Measurements from ENCODE around the gene PALM3. TPM values are rescaled to one million over a fixed set of nuclear protein-coding genes. Genes with fewer than 3 reads are reported as not detected.
"Not testable (repeated sequence)": the region's sequence is repeated elsewhere in the genome, so short reads cannot be mapped to it uniquely, and the experiment has no call there.

Gene PALM3
- total and polyA plus RNA-seq, 2 experiments from 2014 or later, result 2.1 to 3.4 TPM

- Histone ChIP-seq H3K27me3 (no peaks in the 10 kb centered on the region), H3K36me3 (replicated peaks; ENCODE audit: insufficient read depth, low read depth) (no peaks in the 10 kb centered on the region), H2AFZ (peak overlapping the region; percentile 36), H4K20me1 (ENCODE audit: insufficient read depth, poor library complexity, severe bottlenecking) (no peaks in the 10 kb centered on the region), H3K4me3 (no peak overlapping the region), H3K4me1 (ENCODE audit: insufficient read depth) (no peaks in the 10 kb centered on the region), H3K27ac (peak overlapping the region; percentile 46), H3K9me3 (ENCODE audit: low read depth) (no peaks in the 10 kb centered on the region), H3K79me2 (no peaks in the 10 kb centered on the region), H3K4me2 (no peak overlapping the region), H3K9me2 (replicated peaks; ENCODE audit: insufficient read depth) (no peaks in the 10 kb centered on the region)
- 68% methylated on average over 9 of the region's 9 CpGs for WGBS (ENCODE audit: low lambda C conversion rate, missing lambda C conversion rate)
- TF ChIP-seq EZH2phosphoT487 (IDR thresholded peaks at IDR 0.05; ENCODE audit: low read depth, severe bottlenecking, unreplicated experiment) (no peak), EZH2 (IDR thresholded peaks at IDR 0.05; ENCODE audit: borderline replicate concordance) (no peak), CTCF (IDR thresholded peaks at IDR 0.05; ENCODE audit: poor library complexity) (peak; percentile 40)
- DNase-seq (ENCODE audit: low spot score), result peak; percentile 72
These were observed 38.3 kb downstream of the PALM3 start for GRCh38 chr19:14023404-14024235.

DNA sequence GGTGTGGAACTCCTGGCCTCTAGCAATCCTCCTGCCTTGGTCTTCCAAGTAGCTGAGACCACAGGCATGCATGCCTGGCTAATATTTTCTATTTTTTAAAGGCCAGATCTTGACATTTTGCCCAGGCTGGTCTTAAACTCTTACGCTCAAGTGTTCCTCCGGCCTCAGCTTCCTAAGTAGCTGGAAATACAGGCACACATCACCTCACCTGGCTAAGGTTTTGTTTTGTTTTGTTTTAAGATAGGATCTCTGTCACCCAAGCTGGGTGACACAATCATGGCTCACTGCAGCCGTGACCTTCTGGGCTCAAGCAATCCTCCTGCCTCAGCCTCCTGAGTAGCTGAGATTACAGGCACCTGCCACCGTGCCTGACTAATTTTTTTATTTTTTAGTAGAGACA is 39.4 kb downstream of the PALM3 start:
- no peaks in the 10 kb centered on the region for H3K36me3 ChIP-seq (replicated peaks; ENCODE audit: insufficient read depth, low read depth)
- H3K27ac ChIP-seq, result no peak overlapping the region
- no peaks in the 10 kb centered on the region for H3K4me1 ChIP-seq (ENCODE audit: insufficient read depth)
- no peak overlapping the region for H3K4me2 ChIP-seq
- WGBS (ENCODE audit: low lambda C conversion rate, missing lambda C conversion rate), result 89% methylated on average over 4 of the region's 4 CpGs
- no peak for TF ChIP-seq EZH2phosphoT487 (IDR thresholded peaks at IDR 0.05; ENCODE audit: low read depth, severe bottlenecking, unreplicated experiment)
- no peak for TF ChIP-seq CTCF (IDR thresholded peaks at IDR 0.05; ENCODE audit: poor library complexity)
- no peak for TF ChIP-seq EZH2 (IDR thresholded peaks at IDR 0.05; ENCODE audit: borderline replicate concordance)
- H3K4me3 ChIP-seq, result no peak overlapping the region
- H4K20me1 ChIP-seq (ENCODE audit: insufficient read depth, poor library complexity, severe bottlenecking), result no peaks in the 10 kb centered on the region
- no peaks in the 10 kb centered on the region for H3K9me3 ChIP-seq (ENCODE audit: low read depth)
- DNase-seq (ENCODE audit: low spot score), result no peak
- H2AFZ ChIP-seq, result no peak overlapping the region
- no peaks in the 10 kb centered on the region for H3K27me3 ChIP-seq
- H3K79me2 ChIP-seq, result no peaks in the 10 kb centered on the region
- no peaks in the 10 kb centered on the region for H3K9me2 ChIP-seq (replicated peaks; ENCODE audit: insufficient read depth)

DNA sequence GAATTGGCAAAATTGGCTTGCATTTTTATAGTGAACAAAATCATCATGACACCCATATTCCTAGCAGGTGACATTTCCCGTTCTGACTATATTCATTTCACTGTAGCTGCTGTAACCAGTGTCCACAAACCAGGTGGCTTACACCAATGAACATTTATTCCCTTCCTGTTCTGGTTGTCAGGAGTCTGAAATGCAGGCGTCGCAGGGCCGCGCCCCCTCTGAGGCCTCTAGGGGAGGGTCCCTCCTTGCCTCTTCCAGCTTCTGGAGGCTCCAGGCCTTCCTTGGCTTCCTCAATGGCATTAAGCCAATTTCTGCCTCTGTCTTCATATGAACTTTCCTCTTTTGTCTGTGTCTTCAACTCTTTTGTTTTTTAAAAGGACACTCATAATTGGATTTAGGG is 40.4 kb downstream of the PALM3 start:
- H4K20me1 ChIP-seq (ENCODE audit: insufficient read depth, poor library complexity, severe bottlenecking), result no peaks in the 10 kb centered on the region
- no peak for TF ChIP-seq EZH2phosphoT487 (IDR thresholded peaks at IDR 0.05; ENCODE audit: low read depth, severe bottlenecking, unreplicated experiment)
- no peak for TF ChIP-seq CTCF (IDR thresholded peaks at IDR 0.05; ENCODE audit: poor library complexity)
- TF ChIP-seq EZH2 (IDR thresholded peaks at IDR 0.05; ENCODE audit: borderline replicate concordance), result no peak
- no peak overlapping the region for H3K4me3 ChIP-seq
- H3K79me2 ChIP-seq, result no peaks in the 10 kb centered on the region
- no peak overlapping the region for H3K4me2 ChIP-seq
- no peaks in the 10 kb centered on the region for H3K36me3 ChIP-seq (replicated peaks; ENCODE audit: insufficient read depth, low read depth)
- H3K9me3 ChIP-seq (ENCODE audit: low read depth), result no peaks in the 10 kb centered on the region
- H3K27me3 ChIP-seq, result no peaks in the 10 kb centered on the region
- H2AFZ ChIP-seq, result no peak overlapping the region
- H3K9me2 ChIP-seq (replicated peaks; ENCODE audit: insufficient read depth), result no peaks in the 10 kb centered on the region
- WGBS (ENCODE audit: low lambda C conversion rate, missing lambda C conversion rate), result 73% methylated on average over 5 of the region's 5 CpGs
- no peak for DNase-seq (ENCODE audit: low spot score)
- H3K27ac ChIP-seq, result no peak overlapping the region
- no peaks in the 10 kb centered on the region for H3K4me1 ChIP-seq (ENCODE audit: insufficient read depth)

GRCh38 chr19:14019739-14020138 is 42.1 kb downstream of the PALM3 start:
- not testable (repeated sequence) for H3K4me1 ChIP-seq (ENCODE audit: insufficient read depth); H3K27ac ChIP-seq; H4K20me1 ChIP-seq (ENCODE audit: insufficient read depth, poor library complexity, severe bottlenecking); H3K79me2 ChIP-seq; H3K9me2 ChIP-seq (replicated peaks; ENCODE audit: insufficient read depth); DNase-seq (ENCODE audit: low spot score); H3K4me2 ChIP-seq; H2AFZ ChIP-seq; H3K9me3 ChIP-seq (ENCODE audit: low read depth); H3K4me3 ChIP-seq; H3K36me3 ChIP-seq (replicated peaks; ENCODE audit: insufficient read depth, low read depth); H3K27me3 ChIP-seq
- 69% methylated on average over 3 of the region's 3 CpGs for WGBS (ENCODE audit: low lambda C conversion rate, missing lambda C conversion rate)

Measured in hepatocyte (in vitro differentiated cells).